Measurements from ENCODE around the gene DNAJB2. TPM values are rescaled to one million over a fixed set of nuclear protein-coding genes. Genes with fewer than 3 reads are reported as not detected.
"Not testable (repeated sequence)": the region's sequence is repeated elsewhere in the genome, so short reads cannot be mapped to it uniquely, and the experiment has no call there.

The DNAJB2 gene
- total RNA-seq, 2 donors from 2014 or later, result 64.2 to 67.6 TPM

- peak; percentile 87 to 94 for DNase-seq
- peak; percentile 73 for ATAC-seq
- intact Hi-C loops (cut with DNase I, micrococcal nuclease), result no loop called here
Observed at GRCh38 chr2:219253753-219254589, 25.2 kb upstream of the DNAJB2 start, which contains the start of gene TUBA4A. TSS of gene TUBA4A (minus strand) at chr2:219253918. CDS start at chr2:219253858, 60 bp downstream.

- no peak for DNase-seq
Observed at GRCh38 chr2:219254590-219255201, 24.5 kb upstream of the DNAJB2 start.

GRCh38 chr2:219258942-219259341 lies 20.2 kb upstream of the DNAJB2 start:
- intact Hi-C loops (cut with DNase I, micrococcal nuclease); ATAC-seq; DNase-seq: not testable (repeated sequence)

More at GRCh38 chr2:219254590-219255201, 24.5 kb upstream of the DNAJB2 start:
- intact Hi-C loops (cut with DNase I, micrococcal nuclease), result no loop called here
- ATAC-seq, result peak; percentile 1

GRCh38 chr2:219261024-219261855 lies 17.9 kb upstream of the DNAJB2 start:
- intact Hi-C loops (cut with DNase I, micrococcal nuclease), result no loop called here
- ATAC-seq (no peak), DNase-seq (no peak)

GRCh38 chr2:219266232-219266631 lies 12.9 kb upstream of the DNAJB2 start:
- intact Hi-C loops (cut with DNase I, micrococcal nuclease), result no loop called here
- DNase-seq (no peak), ATAC-seq (no peak)

- ATAC-seq, result no peak
- intact Hi-C loops (cut with DNase I, micrococcal nuclease), result no loop called here
Observed at GRCh38 chr2:219266886-219267285, 12.3 kb upstream of the DNAJB2 start.

GRCh38 chr2:219268294-219268693 lies 10.9 kb upstream of the DNAJB2 start:
- no peak for ATAC-seq
- intact Hi-C loops (cut with DNase I, micrococcal nuclease), result no loop called here

More at GRCh38 chr2:219266886-219267285, 12.3 kb upstream of the DNAJB2 start:
- DNase-seq, result no peak

GRCh38 chr2:219269362-219270054 lies 9.7 kb upstream of the DNAJB2 start:
- peak; percentile 99 for ATAC-seq
- DNase-seq, result peak; percentile 72 to 80
- intact Hi-C loops (cut with DNase I, micrococcal nuclease), result no loop called here

More at GRCh38 chr2:219268294-219268693, 10.9 kb upstream of the DNAJB2 start:
- DNase-seq, result no peak

- intact Hi-C loops (cut with DNase I, micrococcal nuclease), result no loop called here
- ATAC-seq, result no peak
- no peak for DNase-seq
Observed at GRCh38 chr2:219270055-219270372, 9.2 kb upstream of the DNAJB2 start.

- ATAC-seq (no peak), DNase-seq (no peak)
- intact Hi-C loops (cut with DNase I, micrococcal nuclease), result no loop called here
Observed at GRCh38 chr2:219271021-219271420, 8.1 kb upstream of the DNAJB2 start.

GRCh38 chr2:219272356-219272755 lies 6.8 kb upstream of the DNAJB2 start:
- intact Hi-C loops (cut with DNase I, micrococcal nuclease), result no loop called here
- DNase-seq, result no peak
- no peak for ATAC-seq

GRCh38 chr2:219272995-219273394 lies 6.2 kb upstream of the DNAJB2 start:
- DNase-seq, result no peak
- intact Hi-C loops (cut with DNase I, micrococcal nuclease), result no loop called here
- no peak for ATAC-seq

GRCh38 chr2:219273937-219274336 lies 5.2 kb upstream of the DNAJB2 start:
- intact Hi-C loops (cut with DNase I, micrococcal nuclease), result no loop called here
- no peak for ATAC-seq
- no peak for DNase-seq

- no peak for ATAC-seq
- no peak for DNase-seq
- intact Hi-C loops (cut with DNase I, micrococcal nuclease), result no loop called here
Observed at GRCh38 chr2:219274361-219274921, 4.7 kb upstream of the DNAJB2 start.

GRCh38 chr2:219277703-219278654 lies 1.2 kb upstream of the DNAJB2 start:
- peak; percentile 48 for ATAC-seq
- intact Hi-C loops (cut with DNase I, micrococcal nuclease), result no loop called here
- peak; percentile 69 to 85 for DNase-seq

GRCh38 chr2:219278655-219279150 lies 463 bp upstream of the DNAJB2 start:
- intact Hi-C loops (cut with DNase I, micrococcal nuclease), result no loop called here
- peak; percentile 40 for ATAC-seq
- no peak for DNase-seq

- ATAC-seq (no peak), DNase-seq (no peak)
- intact Hi-C loops (cut with DNase I, micrococcal nuclease), result no loop called here
Observed at GRCh38 chr2:219279916-219280516, 850 bp downstream of the DNAJB2 start.

Measured in left colon (tissue), 2 donors.